ENCODE results near the gene SGTA.
"Not testable (repeated sequence)": the region's sequence is repeated elsewhere in the genome, so short reads cannot be mapped to it uniquely, and the experiment has no call there.

SGTA gene

DNA sequence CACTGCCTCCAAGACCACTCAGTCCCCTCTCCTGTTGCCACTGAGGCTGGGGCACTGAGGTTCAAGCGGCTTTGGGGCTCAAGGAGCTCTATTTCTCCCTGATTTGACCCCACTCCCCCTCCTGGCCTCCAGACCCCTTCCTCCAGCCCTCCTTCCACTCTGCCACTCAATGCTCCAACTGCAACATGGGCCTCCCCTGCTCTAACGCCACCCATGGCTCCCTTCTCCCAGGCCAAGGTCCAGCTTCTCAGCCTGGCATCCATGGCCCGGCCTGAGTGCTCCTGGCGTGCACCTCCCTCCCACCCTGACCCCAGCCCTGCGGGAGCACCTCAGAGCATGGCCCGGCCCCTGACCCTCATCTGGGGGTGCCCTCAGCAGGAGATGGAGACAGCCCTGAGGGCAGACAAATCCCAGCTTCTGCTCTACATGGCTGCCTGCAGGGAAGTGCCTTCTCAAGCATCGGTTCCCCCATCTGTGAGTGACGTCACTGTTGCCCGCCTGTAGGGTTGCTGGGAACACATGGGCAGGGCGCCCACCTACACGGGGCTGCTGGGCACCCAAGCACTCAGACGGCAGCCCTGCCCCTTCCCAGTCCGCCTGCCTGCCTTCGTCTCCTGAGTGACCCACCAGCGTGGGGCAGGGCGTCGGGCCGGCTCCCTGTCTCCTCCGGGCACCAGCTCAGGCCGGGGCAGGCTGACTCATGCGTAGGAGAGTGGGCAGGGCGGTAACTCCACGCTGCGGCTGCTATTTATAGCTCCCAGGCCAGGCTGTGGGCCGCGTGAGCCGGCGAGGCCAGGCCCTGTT is 60.3 kb downstream of the SGTA start:
- no peak for DNase-seq

DNA sequence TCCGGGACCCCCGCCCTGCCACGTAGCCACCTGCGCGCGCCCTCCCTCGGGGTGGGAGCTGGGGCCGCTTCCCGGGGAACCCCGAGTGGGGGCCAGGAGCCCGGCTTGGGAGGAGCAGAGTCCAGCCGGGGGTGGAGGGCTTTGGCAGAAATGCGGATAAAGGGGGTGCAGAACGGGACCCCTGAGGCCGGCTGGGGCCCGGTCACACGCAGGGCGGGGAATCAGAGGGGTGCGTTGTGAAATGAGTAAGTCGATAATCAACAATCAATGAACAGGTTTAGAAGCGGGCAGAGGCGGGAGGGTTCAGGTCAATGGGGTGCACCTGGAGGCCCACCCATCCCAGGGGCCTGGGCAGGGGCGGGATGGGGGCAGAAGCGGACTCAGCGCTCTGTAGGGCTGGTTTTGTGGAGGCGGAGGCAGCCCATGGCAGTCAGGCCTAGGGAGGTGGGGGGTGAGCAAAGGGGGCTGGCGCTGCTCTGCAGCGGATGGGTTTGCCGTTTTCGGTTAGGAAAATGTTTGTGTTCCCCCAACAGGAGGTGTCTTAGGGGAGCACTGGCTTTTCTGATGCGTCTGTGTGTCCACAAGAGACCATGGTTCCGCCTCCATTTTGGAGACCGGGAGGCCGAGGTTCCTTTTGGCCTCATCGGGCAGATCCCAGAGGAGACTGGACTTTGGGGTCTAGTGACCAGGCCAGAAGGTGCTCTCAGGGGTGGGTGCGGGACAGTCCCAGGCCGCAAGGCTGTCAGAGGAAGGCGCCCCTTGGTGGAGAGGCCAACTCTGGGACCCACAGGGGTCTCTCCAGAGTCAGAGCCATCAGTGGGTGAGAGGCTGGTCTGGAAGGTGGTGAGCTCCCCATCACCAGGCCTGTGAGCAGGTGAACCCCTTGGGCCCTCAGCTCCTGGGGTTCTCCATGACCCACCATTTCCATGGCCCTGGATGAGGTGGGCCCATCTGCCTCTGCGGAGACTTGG is 61.2 kb downstream of the SGTA start:
- DNase-seq = no peak

DNA sequence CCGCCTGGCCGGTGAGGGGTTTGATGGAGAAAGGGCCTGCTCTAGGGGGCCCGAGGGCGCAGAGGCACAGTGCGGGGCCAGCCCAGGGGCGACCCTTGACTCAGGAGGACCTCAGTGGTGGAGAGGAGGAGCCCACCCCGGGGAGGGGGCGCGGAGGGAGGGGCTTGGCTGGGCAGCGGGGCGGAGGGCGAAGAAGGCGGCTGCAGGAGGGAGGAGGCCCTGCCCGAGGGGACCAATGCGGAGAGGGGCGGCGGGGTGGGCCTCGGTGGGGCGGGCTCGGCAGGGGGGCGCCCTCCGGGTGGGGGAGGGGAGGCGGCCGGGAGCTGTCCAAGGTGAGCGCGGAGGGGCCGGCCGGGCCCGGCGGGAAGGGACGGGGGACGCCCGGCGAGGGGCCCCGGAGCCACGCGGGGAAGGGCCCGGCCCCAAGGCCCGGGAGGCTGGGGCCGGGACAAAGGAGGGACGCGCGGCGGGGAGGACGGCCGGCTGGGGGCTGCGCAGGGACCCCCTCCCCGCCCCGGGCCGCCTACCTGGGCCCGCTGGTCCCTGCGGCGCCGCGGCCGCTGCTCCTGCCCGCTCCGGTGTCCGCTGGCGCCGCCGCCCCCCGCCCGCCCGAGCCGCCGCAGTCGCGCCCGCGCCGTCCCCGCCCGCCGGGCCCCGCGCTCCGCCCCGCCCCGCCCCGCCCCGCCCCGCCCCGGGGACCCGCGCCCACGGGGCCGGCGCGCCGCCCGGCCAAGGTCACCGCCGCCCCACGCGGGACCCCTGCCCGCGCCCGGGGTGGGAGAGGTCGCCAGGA is 62.1 kb downstream of the SGTA start, which contains the start of gene DIRAS1:
Gene DIRAS1, minus strand, starts transcription at position 596 of the 793 bp plus-strand sequence. CDS start 3,566 bp downstream, outside the sequence.
- DNase-seq = no peak

DNA sequence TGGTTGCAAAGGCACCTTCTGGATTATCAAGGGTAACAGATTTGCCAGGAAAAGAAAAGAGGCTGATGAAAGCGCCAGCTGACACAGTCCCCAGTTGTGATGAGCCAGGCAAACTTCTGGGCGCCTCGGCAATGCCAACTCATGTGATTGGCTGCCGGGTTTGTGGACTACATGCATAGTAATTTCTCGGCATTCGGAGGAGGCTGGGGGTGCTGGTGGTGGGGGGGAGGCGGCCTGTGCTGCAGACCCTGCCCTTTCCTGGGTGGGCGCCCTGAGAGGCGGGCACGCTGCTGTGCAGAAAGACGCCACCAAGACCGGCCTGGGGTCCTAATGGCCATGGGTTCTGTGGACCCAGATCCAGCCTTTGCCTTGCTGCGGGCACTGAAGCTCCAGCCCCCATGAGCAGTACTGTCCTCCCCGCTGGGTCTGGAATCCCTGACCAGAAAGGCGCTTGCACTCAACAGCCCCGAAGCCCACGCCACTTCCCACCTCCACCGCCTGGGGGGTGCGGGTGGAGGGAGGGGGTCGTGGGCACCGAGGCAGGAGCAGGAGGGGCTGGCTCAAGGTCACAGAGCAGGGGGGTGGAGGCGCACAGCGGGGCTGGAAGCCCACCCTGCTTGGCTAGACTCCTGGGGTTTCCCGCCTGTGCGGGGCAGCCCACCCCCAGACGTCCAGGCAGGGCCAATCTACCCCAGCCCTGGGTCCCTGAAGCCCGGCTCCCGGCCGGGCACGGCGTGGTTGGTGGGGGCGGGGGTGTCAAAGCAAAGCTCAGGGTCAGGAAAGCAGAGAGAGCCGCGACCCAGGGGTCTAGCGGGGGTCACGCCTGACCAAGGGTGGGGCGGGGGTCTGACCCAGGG is 62.9 kb downstream of the SGTA start:
- DNase-seq = peak; percentile 31

DNA sequence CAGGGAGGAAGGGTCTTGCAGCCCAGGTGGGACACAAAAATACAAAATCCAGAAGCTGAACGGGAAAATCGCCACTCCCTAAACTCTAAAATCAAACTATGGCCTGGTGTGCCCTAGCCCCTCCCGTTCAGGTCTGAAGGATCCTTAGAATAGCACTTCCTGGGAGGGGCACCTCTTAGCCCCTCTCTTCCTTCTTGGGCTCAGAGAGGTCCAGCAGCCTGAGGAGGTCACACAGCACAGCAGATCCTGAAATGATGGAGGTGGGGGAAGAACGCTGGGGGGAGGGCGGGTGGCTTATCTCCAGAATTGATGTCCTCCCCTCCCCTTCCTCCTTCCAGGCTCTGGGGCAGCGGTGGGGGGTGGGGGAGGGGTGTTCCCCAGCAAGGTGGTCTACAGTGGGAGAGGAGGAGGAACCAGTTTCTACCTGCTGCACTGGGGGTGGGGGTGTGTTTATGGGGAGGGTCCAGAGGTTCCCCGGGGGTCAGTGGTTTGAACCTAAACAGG is 63.8 kb downstream of the SGTA start:
- DNase-seq = no peak

DNA sequence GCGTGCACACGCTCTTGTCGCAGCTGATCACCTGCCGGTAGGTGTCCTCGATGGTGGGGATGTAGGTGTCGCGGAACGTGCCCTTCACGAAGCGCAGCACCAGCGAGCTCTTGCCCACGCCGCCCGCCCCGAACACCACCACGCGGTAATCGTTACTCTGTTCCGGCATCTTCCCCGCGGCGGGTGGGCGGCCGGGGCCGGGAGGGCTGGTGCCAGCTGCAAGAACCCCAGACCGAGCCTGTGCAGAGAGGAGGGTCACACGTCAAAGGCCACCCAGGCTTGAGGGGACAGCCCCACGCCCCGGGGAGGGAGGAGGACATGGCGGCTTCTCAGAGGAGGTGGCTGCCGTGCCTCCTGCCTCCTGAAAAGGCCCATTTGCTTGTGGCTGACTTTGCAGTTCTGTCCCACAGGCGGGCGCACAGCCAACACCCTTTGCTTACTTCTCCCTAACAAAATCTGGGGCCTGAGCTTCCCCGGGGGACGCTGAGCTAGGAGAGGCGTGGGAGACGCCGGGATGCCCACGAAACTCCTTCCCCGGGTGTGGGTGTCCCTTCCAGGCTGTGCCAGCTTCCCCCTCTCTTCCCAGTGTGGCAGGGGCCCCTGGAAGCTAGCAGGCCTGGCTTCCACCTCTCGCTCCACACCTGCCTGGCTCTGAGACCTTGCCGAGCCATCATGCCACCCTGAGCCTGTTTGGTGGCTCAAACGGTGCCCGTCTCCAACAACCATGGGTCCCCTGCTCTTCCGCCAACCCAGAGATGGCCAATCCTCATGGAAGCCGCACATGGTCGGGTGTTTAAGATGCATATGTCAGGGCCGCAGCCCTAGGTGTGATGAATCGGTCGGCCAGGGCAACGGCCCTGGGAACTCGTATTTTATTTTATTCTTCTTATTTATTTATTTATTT is 65.2 kb downstream of the SGTA start:
- DNase-seq = no peak

DNA sequence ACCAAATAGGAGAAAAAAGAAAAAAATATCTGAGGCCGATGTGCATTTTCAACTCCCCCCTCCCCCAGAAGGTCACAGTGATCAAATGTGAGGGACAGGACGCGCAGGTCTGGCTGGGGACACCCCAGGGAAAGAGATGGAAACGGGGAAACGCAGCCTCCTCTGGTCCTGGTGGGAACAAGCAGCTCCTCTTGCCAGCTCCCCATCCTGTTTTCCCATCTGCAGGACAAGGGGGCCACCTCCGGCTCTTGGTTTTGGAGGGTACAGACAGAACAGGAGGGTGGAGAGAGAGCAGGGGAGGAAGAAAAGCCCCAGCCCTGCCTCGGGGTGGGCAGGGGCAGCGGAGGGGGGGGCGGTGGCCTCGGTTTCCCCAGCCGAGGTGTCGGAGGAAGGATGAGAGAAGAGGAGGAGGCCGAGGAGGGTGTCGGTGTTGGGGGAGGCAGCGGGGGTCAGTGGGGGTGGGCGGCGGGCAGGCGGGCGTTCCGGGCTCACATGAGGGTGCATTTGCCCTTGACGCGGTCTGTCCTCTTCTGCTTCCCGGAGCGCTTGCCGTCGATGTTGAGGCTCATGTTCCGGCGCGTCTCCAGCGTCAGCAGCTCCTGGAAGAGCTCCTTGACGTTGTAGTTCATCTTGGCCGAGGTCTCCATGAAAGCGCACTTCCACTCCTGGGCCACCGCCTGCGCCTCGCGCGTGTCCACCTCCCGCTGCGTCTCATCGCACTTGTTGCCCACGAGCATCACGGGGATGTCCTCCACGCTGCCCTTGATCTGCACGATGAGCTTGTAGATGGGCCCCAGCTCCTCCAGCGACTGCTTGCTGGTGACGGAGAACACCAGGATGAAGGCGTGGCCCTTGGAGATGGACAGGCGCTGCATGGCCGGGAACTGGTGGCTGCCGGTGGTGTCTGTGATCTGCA is 66.1 kb downstream of the SGTA start:
- DNase-seq = no peak

DNA sequence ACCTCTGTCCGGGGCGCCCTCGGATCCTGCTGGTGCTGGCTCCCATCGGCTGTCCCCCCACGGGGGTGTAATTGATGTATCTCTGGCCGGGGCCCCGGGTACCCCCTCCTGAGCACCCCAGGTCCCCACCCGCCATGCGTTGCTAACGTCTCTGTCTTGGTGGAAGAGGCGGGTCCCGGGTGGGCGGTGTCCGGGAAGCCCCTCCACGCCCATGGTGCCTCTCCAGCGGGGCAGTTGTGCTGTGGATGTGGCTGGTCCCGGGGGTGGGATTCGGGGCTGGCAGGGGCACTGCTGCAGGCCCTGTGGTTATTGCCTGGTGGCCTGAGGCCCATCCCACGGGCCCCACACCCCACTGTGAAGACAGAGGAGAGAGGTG is 66.8 kb downstream of the SGTA start:
- DNase-seq = no peak

DNA sequence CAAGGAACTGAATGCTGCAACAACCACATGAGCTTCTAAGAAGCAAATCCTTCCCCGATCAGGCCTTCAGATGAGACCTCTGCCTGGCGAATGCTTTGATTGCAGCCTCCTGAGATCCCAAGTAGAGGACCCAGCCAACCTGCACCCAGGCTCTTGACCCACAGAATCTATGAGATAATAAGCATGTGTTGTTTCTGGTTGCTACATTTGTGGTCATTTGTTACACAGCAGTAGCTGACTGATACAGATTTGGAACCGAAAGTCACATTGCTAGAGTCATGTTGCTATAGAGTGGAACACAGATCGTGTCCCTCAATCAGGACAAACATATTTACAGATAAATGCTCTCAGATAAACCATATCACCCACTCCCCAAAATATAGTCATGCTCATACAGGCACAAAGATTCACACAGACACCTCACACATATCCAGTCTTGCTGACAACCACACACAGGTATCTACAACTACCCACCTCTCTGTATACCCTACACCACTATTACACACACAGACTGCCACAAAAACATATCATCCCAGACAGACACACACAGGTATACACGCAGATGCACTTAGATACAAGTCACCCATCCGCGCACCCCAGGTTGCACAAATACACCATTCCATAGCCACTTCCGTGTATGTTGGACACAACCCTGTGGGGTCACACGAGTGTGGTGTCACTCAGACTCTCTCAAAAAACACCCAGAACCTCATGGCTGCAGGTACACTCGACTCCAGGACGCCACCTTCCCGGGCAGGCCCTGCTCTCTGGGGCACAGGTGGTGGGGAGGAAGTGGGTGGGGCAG is 67.4 kb downstream of the SGTA start:
- no peak for DNase-seq

DNA sequence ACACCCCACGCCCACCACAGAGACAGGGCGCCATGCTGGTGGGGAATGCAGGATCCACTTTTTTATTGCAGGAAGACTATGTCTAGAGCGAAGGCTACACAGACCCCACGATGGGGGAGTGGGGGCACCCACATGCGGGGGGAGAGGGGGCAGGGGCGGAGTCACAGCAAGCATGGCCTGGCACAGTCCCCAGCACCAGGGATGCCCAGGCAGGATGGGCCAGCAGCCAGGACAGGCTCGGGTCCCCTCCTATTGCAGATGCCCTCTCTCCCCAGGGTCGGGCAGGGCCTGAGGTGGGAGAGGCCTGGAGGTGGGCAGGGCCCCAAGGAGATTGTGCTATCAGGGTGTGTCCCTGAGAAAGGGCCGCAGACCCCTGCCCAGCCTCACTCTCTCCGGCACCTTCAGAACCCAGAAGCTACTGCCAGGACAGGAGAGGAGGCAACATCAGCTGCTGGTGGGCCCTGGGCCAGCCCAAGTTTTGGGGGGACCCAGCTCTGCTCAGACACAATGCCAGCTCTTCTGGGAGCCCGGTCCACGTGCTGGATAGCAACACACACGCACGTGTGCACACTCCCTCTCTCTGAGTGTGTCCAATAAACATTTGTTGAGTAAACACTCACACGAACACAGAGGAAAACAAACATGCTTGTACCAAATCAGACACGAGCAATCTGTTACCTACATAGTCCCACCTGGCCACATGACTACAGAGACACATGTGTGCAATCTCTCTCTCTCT is 68.4 kb downstream of the SGTA start:
- no peak for DNase-seq

DNA sequence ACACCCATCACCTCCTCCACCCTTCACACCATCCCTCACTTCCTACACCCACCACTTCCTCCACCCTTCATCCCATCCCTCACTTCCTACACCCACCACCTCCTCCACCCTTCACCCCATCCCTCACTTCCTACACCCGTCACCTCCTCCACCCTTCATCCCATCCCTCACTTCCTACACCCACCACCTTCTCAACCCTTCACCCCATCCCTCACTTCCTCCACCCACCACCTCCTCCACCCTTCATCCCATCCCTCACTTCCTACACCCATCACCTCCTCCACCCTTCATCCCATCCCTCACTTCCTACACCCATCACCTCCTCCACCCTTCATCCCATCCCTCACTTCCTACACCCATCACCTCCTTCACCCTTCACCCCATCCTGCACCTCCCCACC is 69.0 kb downstream of the SGTA start:
- DNase-seq = not testable (repeated sequence)

DNA sequence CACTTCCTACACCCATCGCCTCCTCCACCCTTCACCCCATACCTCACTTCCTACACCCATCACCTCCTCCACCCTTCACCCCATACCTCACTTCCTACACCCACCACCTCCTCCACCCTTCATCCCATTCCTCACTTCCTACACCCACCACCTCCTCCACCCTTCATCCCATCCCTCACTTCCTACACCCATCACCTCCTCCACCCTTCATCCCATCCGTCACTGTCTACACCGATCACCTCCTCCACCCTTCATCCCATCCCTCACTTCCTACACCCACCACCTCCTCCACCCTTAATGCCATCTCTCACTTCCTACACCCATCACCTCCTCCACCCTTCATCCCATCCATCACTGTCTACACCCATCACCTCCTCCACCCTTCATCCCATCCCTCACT is 69.9 kb downstream of the SGTA start:
- not testable (repeated sequence) for DNase-seq

DNA sequence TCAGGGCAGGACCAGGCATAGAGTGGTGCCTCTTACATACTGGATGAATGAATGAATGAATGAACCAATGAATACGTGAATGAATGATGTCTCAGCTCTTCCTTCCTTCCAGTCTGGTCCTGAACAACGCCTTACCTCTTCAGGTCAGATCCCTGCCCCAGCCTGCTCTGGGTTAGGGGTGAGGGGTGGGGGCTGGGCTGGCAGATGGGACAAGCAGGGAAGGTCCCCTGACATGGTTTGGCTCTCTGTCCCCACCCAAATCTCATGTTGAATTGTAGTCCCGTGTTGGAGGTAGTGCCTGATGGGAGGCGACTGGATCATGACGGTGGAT is 71.2 kb downstream of the SGTA start:
- no peak for DNase-seq

DNA sequence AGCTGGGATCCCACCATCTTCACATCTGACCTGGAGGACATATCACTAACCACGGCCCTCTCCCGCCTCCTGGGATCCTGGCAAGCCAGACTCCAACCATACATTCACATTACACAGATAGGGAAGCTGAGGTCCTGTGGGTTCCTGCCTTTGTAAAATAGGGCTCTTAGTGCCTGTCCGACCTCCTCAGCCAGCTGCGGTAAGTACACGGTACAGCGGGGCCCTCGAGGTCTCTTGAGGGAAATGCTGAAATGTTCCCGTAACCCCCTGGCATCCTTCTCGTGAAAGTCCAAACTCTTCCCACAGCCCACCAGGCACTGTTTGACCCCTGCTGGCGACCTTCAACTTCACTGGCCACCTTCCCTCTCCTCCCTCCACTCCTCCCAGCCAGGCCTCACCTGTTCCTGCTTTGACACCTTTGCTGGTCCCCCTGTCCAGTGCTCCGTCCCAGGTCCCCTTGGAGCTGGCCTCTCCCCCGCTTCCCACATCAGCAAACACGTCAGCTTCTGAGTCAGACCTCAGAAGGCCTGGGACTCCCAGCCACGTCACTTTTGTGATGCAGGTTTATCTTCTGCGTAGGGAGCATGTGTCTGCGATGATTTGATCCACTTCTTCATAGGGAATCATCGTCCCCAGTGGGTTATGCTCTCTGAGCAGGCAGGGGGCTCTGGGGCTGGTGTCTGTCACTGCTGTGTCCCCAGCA is 71.8 kb downstream of the SGTA start:
- DNase-seq = peak; percentile 60

DNA sequence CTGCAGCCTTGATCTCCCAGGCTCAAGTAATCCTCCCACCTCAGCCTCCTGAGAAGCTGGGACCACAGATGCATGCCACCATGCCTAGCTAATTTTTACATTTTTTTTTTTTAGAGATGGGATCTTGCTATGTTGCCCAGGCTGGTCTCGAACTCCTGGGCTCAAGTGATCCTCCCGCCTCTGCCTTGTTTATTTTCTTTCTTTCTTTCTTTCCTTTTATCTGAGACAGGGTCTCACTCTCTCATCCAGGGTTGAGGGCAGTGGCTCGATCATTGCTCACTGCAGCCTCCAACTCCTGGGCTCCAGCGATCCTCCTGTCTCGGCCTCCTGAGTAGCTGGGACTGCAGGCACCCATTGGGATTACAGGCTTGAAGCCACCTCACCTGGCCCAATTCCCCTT is 76.8 kb downstream of the SGTA start:
- no peak for DNase-seq
